ENCODE results near the gene LBH. TPM values are rescaled to one million over a fixed set of nuclear protein-coding genes. Genes with fewer than 3 reads are reported as not detected.

Gene LBH
- total RNA-seq, 4 donors from 2014 or later, result 14.9 to 41.1 (median 30.0) TPM

DNA sequence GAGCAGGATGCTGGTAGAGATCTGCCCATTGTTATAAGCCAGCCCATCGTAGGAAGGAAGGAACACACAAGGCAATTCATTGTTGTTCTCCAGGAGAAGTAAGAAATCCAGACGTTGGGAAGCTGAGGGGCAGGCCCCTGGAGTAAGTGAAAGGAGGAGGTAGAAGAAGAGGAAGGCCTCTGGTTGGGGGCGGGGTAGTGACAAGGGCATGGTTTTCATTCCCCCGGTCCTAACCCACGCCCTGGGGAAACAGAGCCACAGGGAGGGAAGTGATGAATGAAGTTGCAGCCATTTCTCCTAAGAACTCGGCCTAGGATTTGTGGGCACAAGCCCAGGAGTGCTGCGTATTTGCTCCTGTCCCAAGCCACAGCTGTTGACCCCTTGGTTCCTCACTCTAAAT, 18.0 kb downstream of the LBH start:
- no peak for DNase-seq (ENCODE audit: low spot score in 2 of 2)
- H3K36me3 ChIP-seq, result no peaks in the 10 kb centered on the region
- H3K27ac ChIP-seq, result no peak overlapping the region
- no peak overlapping the region for H3K4me3 ChIP-seq
- H3K4me1 ChIP-seq, result peaks cover 28% of the 10 kb centered on the region
- no peaks in the 10 kb centered on the region for H3K9me3 ChIP-seq
- no peaks in the 10 kb centered on the region for H3K27me3 ChIP-seq
- WGBS, result 72% methylated on average over 7 of the region's 7 CpGs
- no peak for TF ChIP-seq POLR2AphosphoS5 (IDR thresholded peaks at IDR 0.05)
- TF ChIP-seq, protein P1, sequence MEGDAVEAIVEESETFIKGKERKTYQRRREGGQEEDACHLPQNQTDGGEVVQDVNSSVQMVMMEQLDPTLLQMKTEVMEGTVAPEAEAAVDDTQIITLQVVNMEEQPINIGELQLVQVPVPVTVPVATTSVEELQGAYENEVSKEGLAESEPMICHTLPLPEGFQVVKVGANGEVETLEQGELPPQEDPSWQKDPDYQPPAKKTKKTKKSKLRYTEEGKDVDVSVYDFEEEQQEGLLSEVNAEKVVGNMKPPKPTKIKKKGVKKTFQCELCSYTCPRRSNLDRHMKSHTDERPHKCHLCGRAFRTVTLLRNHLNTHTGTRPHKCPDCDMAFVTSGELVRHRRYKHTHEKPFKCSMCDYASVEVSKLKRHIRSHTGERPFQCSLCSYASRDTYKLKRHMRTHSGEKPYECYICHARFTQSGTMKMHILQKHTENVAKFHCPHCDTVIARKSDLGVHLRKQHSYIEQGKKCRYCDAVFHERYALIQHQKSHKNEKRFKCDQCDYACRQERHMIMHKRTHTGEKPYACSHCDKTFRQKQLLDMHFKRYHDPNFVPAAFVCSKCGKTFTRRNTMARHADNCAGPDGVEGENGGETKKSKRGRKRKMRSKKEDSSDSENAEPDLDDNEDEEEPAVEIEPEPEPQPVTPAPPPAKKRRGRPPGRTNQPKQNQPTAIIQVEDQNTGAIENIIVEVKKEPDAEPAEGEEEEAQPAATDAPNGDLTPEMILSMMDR (IDR thresholded peaks at IDR 0.05), result no peak
- TF ChIP-seq EP300 (IDR thresholded peaks at IDR 0.05), result no peak
- TF ChIP-seq POLR2A (IDR thresholded peaks at IDR 0.05), result no peak

DNA sequence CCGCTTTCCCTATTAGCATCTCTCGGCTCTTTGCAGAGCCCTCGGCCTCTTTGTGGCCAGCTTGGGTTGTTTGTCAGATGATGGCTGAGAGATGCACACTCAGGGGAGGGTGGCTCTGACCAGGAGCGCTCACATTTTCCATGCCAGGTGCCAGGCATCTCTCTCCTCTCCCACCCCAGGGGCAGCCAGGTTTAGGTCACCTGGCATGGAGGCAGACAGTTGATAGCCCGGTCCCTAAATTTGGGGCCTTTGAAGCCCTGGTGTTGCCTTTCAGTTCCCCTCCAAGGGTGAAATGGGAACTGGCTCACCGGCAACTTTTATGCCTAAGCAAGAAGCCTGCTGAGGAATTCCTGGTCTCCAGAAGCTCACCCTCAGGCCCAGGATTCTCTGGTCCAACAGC, 19.1 kb downstream of the LBH start:
- WGBS, result 89% methylated on average over 6 of the region's 6 CpGs
- no peak overlapping the region for H3K27ac ChIP-seq

DNA sequence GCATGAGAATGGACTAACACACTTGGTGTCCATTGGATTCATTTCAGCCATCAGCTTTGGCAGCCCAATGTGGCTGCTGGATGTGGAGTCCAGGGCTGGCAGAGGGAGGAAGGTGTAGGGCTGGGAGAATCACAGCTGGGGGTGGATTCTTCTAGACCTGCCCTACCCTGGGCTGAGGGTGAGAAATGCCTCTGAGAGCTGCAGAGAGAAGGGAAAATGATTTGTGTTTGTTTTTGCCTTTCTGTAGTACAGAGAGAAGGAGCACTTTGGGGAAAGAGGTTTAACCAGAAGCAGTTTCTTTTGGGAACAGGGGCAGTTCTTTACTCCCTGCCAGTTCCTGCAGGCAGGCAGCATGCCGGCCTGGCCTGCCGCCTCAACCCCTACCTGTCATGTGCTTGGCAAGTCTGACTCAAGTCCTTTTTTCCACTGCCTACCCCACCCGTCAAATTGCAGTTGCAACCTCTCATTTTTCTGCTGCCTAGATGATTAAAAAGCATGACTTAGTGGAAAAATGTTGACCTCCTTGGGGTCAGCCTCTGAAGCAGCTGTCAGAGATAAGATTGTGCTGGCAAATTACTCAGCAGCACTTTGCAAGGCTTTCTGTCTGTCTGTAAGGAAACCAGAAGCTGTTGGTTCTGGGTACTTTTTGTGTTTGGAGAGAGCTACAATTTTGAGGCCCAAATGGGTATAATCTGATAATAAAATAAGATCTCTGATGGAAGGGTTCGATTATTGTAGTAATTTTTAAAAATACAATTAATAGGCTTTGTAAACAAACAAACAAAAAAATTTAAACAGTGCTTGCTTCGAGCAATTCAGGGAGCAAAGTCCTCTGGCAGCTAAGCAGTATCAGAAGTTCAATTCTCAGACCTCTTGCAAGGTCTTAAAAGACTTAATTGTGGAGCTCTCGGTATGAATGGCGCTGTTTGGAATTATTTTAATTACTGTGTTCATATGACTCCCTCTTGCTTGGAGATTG, 21.7 kb downstream of the LBH start:
- Histone ChIP-seq H3K9me3 (no peaks in the 10 kb centered on the region), H3K36me3 (peaks cover 9% of the 10 kb centered on the region), H3K4me3 (no peak overlapping the region), H3K27ac (peak overlapping the region; percentile 8), H3K27me3 (no peaks in the 10 kb centered on the region), H3K4me1 (peaks cover 28% of the 10 kb centered on the region)
- 22% methylated on average over 7 of the region's 7 CpGs for WGBS
- TF ChIP-seq EP300 (IDR thresholded peaks at IDR 0.05) (no peak), POLR2AphosphoS5 (IDR thresholded peaks at IDR 0.05) (peak in 1 of 3 donors; percentile 33)
- DNase-seq (ENCODE audit: low spot score in 2 of 2), result peak in 1 of 2 donors; percentile 58

More for the DNA sequence above, 19.1 kb downstream of the LBH start:
- Histone ChIP-seq H3K9me3 (no peaks in the 10 kb centered on the region), H3K36me3 (no peaks in the 10 kb centered on the region), H3K4me1 (peaks cover 28% of the 10 kb centered on the region), H3K27me3 (no peaks in the 10 kb centered on the region), H3K4me3 (no peak overlapping the region)
- TF ChIP-seq, protein P1 (IDR thresholded peaks at IDR 0.05), result no peak
- DNase-seq (ENCODE audit: low spot score in 2 of 2), result no peak

DNA sequence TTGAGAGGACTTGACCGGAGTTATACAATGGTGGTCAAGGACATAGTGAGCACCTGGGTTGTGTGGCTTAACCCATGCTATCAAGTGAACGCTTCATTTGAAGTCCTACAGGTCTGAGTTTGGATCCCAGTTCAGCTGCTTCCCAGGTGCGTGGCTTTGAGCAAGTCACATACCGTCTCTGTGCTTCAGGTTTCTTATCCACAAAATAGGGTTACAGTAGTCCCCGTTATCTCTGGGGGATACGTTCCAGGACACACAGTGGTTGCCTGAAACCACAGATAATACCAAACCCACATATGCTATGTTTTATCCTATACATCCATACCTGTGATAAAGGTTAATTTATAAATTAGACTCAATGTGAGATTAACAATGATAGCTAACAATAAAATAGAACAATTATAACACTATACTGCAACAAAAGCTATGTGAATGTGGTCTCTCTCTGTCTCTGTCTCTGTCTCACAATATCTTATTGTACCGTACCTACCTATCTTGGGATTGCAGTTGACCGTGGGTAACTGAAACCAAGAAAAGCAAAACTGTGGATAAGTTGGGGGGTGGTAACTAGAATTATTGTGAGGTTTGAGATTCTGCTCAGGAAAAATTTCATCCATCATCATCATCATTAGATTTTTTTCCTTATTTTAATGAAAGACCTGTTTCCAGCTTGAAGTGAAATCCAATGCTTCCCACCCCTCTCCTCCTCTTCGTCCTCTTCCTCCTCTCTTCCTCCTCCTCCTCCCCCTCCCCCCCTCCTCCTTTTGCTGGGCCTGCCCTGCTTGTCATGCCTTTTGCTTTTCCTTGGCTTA, 22.7 kb downstream of the LBH start:
- Histone ChIP-seq H3K27me3 (no peaks in the 10 kb centered on the region), H3K4me1 (peaks cover 25% of the 10 kb centered on the region), H3K27ac (no peak overlapping the region), H3K9me3 (no peaks in the 10 kb centered on the region), H3K36me3 (peaks cover 20% of the 10 kb centered on the region), H3K4me3 (no peak overlapping the region)
- DNase-seq (ENCODE audit: low spot score in 2 of 2), result peak in 1 of 2 donors; percentile 40
- 90% methylated on average over 9 of the region's 9 CpGs for WGBS
- TF ChIP-seq, protein P1 (IDR thresholded peaks at IDR 0.05), result no peak
- TF ChIP-seq POLR2A (IDR thresholded peaks at IDR 0.05) (no peak), EP300 (IDR thresholded peaks at IDR 0.05) (no peak), POLR2AphosphoS5 (IDR thresholded peaks at IDR 0.05) (no peak)

DNA sequence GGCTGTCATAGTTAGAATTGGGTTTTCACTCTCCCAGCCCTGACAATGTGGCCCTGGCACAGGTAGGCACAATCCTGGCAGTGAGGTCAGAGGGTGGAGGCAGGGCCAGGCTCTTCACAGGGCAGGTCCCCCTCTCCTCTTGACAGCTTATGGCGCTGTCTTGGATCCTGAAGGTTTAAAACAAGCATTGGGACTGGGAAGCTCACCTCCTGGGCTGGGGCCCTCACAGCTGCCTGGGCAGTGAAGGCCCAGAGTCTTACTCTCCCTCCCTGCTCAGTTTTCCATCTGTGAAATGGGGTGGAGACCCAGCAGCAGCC, 23.3 kb downstream of the LBH start:
- no peaks in the 10 kb centered on the region for H3K27me3 ChIP-seq
- H3K4me1 ChIP-seq, result peaks cover 20% of the 10 kb centered on the region
- H3K9me3 ChIP-seq, result no peaks in the 10 kb centered on the region
- no peak overlapping the region for H3K27ac ChIP-seq
- DNase-seq (ENCODE audit: low spot score in 2 of 2), result peak in 1 of 2 donors; percentile 47
- H3K36me3 ChIP-seq, result peaks cover 24% of the 10 kb centered on the region
- WGBS, result 100% methylated on average over 1 of the region's 1 CpG
- no peak overlapping the region for H3K4me3 ChIP-seq
- TF ChIP-seq POLR2AphosphoS5 (IDR thresholded peaks at IDR 0.05) (no peak), EP300 (IDR thresholded peaks at IDR 0.05) (no peak), POLR2A (IDR thresholded peaks at IDR 0.05) (no peak)
- TF ChIP-seq, protein P1 (IDR thresholded peaks at IDR 0.05), result no peak
